Epithelial cell of prostate (primary cell): ENCODE data around the gene NKIRAS2.

Experiments used
- DNase-seq: peaks from one replicate; pipeline ENCODE4 v3.0.0-alpha.2; 2011; ENCODE audit warnings: low read depth, low spot score
- H3K27ac ChIP-seq: fragments of 450-650 bp; 2 replicates; pipeline ENCODE4 v1.5.1; 2017; ENCODE audit warnings: mild to moderate bottlenecking

NKIRAS2 gene

DNA sequence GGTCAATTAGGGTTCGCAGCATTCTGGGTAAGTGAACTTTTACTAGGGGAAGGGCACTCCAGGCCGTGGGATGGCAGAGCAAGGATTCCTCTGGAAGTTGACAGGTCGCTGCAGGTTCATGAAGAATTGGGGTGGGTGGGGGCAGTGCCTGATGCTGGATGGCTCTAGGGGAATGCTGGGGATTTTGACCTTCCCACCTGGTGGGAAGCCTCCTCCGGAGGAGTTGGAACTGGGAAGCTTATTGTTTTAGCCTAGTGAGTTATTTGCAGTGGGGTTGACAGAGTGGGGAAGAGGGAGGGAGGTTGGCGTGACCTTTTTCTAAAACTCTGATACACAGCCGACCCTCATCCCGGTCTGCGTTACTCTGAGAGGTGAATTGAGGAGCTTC, 31.1 kb downstream of the NKIRAS2 start:
- DNase-seq = no peak

GRCh38 chr17:42051645-42052044, 31.8 kb downstream of the NKIRAS2 start:
- DNase-seq = no peak
- no peak overlapping the region for H3K27ac ChIP-seq

More for the DNA sequence above, 31.1 kb downstream of the NKIRAS2 start:
- H3K27ac ChIP-seq = no peak overlapping the region

GRCh38 chr17:42052346-42052877, 32.5 kb downstream of the NKIRAS2 start:
- DNase-seq = no peak
- H3K27ac ChIP-seq = no peak overlapping the region

DNA sequence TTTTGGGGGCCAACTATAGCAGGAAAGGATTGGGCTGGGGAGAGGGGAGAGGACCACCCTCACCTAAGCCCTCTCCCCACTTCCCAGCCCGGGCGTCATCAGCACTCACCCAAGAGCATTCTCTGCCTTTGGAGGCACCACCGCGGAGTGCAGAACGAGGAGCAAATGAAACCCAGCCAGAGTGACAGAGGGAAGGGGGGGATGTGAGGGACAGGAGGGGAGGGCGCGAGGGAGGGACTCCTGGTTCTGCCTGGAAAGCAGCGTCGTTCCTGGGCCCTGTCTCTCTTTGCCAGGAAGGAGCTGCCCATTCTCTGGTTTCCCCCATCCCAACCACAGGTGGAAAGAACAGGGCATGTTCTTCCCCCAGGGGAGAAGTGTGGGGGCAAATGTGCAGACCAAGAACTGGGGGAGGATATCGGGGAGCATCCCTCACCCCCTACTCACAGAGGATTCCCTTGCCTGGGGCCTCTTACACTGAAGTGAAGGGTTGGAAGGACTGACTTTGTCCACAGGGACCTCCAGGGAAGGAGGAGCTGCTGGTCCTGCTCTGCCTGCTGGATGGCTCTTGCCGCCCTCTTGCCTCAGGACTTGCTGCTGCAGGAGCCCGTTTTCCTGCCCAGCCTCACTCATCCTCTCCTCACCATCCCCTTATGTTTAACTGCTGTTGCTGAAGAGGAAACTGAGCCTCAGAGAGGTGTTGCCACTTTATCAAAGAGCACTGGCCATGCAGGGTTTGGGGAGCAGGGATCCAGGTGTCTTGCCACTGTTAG, 34.0 kb downstream of the NKIRAS2 start:
- H3K27ac ChIP-seq = no peak overlapping the region
- DNase-seq = no peak

GRCh38 chr17:42055027-42055426, 35.1 kb downstream of the NKIRAS2 start:
- DNase-seq = no peak
- no peak overlapping the region for H3K27ac ChIP-seq

GRCh38 chr17:42055496-42055895, 35.6 kb downstream of the NKIRAS2 start:
- DNase-seq = no peak
- H3K27ac ChIP-seq = no peak overlapping the region

DNA sequence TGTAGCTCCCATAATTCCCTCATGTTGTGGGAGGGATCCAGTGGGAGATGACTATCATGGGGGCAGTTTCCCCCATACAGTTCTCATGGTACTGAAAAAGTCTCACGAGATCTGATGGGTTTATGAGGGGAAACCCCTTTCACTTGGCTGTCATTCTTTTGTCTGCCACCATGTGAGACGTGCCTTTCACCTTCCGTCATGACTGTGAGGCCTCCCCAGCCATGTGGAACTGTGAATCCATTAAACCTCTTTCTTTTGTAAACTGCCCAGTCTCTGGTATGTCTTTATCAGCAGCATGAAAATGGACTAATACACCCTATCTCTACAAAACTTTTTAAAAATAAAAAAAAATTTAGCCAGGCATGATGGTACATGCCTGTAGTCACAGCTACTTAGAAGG, 36.7 kb downstream of the NKIRAS2 start:
- DNase-seq = no peak
- H3K27ac ChIP-seq = no peak overlapping the region

DNA sequence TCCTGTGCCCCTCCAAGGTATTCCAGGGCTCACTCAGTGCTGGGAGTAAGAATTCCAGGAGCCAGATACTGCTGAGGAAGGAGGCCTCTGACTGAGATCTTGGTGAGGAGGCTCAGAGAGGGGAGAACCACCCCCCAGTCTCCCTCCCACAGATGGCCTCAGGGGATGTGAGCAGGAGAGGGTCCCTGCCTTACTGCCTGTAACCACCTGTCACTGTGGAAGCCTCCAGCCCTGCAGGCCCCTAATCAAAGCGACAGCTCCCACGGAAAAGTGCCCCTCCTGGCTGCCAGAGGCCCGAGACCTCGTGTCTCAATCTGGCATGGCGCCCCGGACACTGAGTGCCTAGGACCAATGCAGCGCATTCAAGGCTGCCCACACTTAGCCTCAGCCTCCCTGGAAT, 38.2 kb downstream of the NKIRAS2 start:
- no peak for DNase-seq
- H3K27ac ChIP-seq = no peak overlapping the region

GRCh38 chr17:42059815-42060214, 39.9 kb downstream of the NKIRAS2 start:
- no peak overlapping the region for H3K27ac ChIP-seq
- no peak for DNase-seq

- H3K27ac ChIP-seq = no peak overlapping the region
- DNase-seq = no peak
Measured at GRCh38 chr17:42060231-42060630, 40.3 kb downstream of the NKIRAS2 start.

GRCh38 chr17:42061646-42062487, 42.0 kb downstream of the NKIRAS2 start:
- DNase-seq = no peak
- no peak overlapping the region for H3K27ac ChIP-seq

DNA sequence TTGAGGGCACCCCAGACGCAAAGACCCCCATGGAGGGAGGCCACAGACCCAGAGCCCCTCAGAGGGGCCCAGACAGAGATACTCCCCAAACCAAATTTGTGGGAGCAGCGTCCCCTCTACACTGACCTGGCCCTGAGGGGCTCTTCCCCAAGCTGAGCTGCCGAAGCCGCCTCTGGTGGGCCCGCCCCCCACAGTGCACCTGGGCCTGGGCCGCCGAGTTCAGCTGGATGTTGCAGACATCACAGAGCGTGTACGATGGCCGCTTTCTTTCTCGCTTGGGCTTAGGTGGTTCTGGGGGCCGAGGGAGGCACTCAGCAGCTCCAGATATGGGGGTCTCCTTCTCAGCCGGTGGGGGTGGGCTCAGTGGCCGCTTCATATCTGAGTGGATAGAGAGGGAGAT, 42.8 kb downstream of the NKIRAS2 start:
- DNase-seq = no peak
- H3K27ac ChIP-seq = no peak overlapping the region

- DNase-seq = no peak
- no peak overlapping the region for H3K27ac ChIP-seq
Measured at GRCh38 chr17:42065201-42065600, 45.3 kb downstream of the NKIRAS2 start.

- H3K27ac ChIP-seq = no peak overlapping the region
- no peak for DNase-seq
Measured at GRCh38 chr17:42067371-42068091, 47.6 kb downstream of the NKIRAS2 start.

DNA sequence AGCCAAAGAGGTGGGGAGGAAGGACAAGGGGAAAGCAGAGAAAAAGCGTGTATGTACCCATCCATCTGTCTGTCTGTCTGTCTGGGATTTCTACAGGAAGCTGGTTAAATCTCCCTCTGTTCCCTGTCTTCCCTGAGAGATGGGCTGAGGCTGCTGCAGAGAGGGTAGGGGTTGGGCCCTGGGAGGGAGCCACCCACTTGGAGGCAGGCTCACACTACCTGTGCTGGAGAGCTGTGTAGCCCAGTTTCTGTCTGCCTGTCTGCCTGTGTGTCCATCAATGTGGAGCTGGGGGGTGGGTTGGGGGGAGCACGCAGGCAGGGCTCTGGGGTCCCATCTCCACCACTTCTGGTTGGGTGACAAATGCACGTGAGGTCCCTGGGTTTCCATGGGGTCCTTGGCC, 49.1 kb downstream of the NKIRAS2 start:
- DNase-seq = no peak
- no peak overlapping the region for H3K27ac ChIP-seq

- H3K27ac ChIP-seq = no peak overlapping the region
- DNase-seq = no peak
Measured at GRCh38 chr17:42071810-42072209, 51.9 kb downstream of the NKIRAS2 start.

DNA sequence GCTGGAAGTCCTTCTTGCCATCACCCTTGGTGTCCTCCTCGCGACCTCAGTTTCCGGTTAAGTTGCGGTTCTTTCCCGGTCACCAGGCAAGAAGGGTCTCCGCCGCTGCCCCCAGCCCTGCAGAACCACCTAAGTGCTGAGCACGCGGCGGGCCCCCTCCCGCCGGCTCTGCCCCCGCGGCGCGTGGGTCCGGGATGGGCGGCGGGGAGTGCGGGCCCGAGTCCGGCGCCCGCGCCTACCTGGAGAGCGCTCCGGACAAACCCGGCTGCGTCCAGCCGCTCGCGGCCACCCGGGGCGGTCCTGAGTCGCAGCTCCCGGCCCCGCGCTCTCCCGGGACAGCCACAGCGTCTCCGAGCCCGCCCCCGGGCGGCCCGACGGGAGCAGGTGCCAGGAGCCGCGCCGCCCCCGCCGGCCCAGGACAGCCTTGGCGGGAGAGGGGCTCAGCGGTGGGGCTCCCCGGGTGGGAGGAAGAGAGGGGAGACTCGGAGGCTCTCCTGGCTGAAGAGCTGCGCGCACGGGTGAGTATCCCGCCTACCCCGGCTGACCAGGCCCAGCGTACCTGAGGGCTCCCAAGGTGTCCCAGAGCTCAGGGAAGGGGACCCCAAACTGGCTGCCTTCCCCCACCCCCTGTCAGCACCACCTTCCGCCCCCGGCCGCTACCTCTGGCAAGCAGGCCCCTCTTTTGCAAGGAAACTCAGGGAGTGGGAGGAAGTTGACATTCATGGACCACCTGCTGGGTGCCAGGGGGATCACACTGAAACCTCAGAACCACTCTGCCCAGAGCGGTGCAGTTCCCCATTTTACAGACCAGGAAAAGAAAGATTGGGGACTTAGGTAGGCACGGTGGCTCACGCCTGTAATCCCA, 52.7 kb downstream of the NKIRAS2 start:
- no peak for DNase-seq
- no peak overlapping the region for H3K27ac ChIP-seq
